NCI-H82 (cell line): ENCODE measurements around the gene TMX1.

ENCODE experiments used
- DNase-seq: peaks from one replicate; lab custom pipeline; 2025; lab: John Stamatoyannopoulos, UW

The TMX1 gene

DNA sequence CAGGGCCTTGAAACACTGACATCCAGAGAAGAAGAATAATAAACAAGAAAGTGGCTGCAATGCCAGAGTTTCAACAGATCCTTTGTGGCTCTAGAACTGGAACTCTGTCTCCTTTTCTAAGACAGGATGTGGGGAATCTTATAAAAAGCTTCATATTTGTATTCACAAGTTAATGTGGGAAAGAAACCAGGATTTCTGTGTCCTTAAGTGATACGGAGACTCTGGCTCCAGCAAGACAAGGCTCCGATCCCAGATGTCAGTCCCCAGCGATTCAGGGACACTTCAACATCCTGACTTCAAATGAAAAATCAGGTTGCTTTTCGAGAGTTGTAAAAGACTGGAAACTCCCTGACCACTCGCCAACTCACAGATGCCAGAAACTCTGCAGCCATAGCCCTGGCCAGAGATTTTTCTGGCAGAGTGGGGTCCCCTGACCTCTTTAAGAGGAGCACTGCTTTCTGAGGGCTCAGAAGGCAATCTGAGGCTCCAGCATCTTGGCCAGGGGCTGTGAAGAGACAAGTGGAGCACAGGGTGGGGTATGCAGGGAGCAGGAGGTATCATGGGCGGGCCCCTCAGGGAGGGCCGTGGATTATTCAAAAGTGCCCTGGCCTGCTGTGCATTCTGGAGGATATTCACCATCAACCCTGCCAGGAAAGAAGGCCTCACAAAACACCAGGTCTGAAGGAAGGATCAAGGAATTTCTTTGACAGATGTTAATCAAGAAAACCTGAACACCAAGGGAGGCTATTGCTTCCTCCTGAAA lies 53.3 kb downstream of the TMX1 start:
- DNase-seq: no peak

GRCh38 chr14:51293912-51294389 lies 53.9 kb downstream of the TMX1 start:
- DNase-seq: no peak

- no peak for DNase-seq
These were observed 55.0 kb downstream of the TMX1 start for GRCh38 chr14:51294951-51295525.

- DNase-seq: no peak
These were observed 55.7 kb downstream of the TMX1 start for GRCh38 chr14:51295646-51296263.

DNA sequence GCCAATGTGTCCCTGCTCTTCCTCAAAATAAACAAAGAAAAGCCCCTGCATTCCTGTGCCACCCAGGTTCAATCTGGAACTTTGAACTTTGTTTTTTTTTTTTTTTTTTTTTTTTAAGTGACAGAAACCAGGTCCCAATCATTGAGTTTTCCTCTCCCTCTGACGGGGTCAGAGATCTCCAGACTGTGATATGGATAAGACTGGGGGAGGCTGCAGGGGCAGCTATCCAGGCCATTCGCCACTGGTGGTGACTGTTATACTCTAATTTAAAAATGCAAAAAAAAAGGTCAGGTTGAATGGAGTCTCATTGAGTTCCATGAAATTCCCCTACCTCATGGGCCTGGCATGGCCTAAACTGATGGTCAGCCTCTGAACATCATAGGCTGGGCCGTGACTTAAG lies 57.0 kb downstream of the TMX1 start:
- no peak for DNase-seq

DNA sequence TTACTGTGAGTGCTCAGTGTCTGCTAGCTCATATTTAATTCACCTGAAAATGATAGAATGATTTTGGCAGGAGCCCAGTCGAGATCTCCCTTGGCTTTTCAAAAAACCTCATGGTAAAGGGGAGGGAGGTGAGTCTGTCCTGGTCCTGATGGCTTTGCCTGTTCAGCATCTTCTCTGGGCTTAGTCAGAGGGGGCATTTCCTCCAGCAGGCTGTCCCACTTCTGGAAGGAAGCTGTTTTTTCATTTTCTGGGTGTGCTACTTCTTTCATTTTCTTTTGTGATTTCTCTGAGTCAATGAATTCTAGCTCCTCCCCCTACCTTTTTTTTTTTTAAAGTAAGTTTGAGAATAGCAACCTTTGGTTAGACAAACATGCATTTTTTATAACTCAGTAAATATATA lies 58.8 kb downstream of the TMX1 start:
- DNase-seq: no peak

DNA sequence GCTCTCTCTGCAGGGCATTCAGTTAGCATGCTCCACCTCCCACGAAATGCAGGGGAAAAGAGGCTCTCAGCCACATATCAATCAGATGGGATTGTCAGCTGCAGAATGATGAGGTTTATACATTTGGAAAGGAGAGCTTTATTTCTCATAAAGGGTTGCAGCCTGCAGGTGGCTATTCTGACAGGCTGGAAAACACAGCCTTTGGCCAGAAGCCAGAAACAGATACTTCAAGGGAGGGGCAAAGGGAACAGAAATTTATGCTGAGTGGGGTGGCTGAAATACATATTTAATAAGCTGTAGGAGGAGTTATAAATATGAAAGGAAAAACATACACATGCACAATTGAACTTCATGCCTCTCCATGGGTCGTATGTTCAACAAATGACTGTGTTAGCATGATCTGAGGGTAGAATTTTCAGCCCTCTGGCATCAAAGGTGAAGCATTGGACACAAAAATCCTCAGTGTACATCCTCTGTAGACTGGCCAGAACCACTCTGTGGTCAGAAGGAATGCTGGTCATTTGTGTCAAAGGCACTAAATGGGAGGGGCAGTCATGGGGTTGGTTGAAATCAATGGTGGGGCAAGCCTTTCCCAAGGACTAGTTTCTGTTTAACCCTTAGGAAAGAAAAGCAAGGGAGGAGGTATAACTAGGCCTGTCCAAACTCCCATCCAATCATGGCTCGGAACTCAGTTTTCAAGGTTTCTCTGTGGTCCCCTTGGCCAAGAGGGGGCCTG lies 62.4 kb downstream of the TMX1 start:
- DNase-seq: no peak

GRCh38 chr14:51304438-51304837 lies 64.4 kb downstream of the TMX1 start:
- DNase-seq: no peak

DNA sequence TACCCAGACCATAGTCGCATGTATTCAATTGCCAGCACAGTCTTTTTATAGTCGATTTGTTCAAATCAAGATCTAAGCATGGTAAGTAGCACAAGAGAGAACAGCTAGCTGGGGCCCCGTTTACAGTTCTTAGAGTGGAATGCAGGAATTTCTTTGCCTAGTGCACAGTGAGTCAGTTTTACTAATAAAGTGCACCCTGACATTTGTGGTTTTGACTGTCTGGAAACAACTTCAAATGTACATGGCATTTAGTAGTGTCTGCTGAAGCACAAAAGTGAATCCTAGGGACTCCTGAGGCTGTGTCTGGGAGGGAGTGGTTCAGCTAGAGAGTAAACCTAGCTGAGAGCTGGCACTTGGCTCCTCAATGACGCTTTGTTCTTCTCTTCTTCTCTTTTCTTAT lies 64.9 kb downstream of the TMX1 start:
- no peak for DNase-seq

GRCh38 chr14:51305751-51306150 lies 65.7 kb downstream of the TMX1 start:
- no peak for DNase-seq
